ENCODE data around the gene GHDC. TPM values are rescaled to one million over a fixed set of nuclear protein-coding genes. Genes with fewer than 3 reads are reported as not detected.
A peak's percentile ranks its signal among the peaks of the same experiment; 100 is the strongest.

The GHDC gene
- total and polyA plus RNA-seq, 2 of the 13 experiments (the other 11 are each of a cell fraction or from before 2014, with no cell fraction given): 15.4 to 22.5 TPM

DNA sequence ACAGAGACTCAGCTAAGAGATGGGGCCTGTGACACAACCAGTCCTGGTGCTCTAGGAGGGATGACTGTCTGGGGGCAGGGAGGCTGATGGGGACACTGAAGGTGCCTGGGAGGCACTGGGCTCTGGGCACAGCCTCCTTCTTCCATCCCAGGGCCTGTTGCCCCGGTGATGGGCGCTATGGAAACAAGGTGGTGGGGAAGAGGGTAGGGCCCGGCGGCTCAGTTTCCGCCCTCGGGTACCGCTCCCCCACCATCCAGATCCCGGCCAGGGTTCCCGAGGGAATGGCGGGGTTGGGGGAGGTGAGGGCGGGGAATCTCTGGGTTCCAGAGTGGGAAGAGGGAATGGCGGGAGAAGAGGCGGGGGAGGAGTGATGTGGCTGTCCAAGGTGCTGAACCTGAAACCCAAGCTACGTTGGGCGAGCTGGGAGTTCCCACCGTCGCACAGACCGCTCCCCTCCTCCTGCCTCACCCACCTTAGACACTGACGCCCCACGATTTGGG lies 14.3 kb downstream of the GHDC start (continued):
- TF ChIP-seq ZXDC (CRISPR knock-in tag; IDR thresholded peaks at IDR 0.05): no peak
- TF ChIP-seq ZNF678 (CRISPR knock-in tag; IDR thresholded peaks at IDR 0.05): peak; percentile 93; the same call in 1 of the 2 replicates
- TF ChIP-seq FIP1L1 (IDR thresholded peaks at IDR 0.05; ENCODE audit: borderline replicate concordance, insufficient read depth, low read depth, low read length): no peak
- no peak for TF ChIP-seq GPBP1L1 (CRISPR knock-in tag; IDR thresholded peaks at IDR 0.05)
- TF ChIP-seq ZNF577 (CRISPR knock-in tag; IDR thresholded peaks at IDR 0.05; ENCODE audit: borderline replicate concordance, low read depth): no peak
- TF ChIP-seq ZNF570 (CRISPR knock-in tag; IDR thresholded peaks at IDR 0.05; ENCODE audit: borderline replicate concordance): no peak
- peak; percentile 56; the same call in 1 of the 2 replicates for TF ChIP-seq ZFY (CRISPR knock-in tag; IDR thresholded peaks at IDR 0.05)
- no peak for TF ChIP-seq FOXA1 (IDR thresholded peaks at IDR 0.05)
- TF ChIP-seq FOXA1 (CRISPR knock-in tag; IDR thresholded peaks at IDR 0.05): no peak
- no peak for TF ChIP-seq TBL1XR1 (IDR thresholded peaks at IDR 0.05; ENCODE audit: borderline replicate concordance, low read length, partially characterized antibody)
- TF ChIP-seq, protein P1, sequence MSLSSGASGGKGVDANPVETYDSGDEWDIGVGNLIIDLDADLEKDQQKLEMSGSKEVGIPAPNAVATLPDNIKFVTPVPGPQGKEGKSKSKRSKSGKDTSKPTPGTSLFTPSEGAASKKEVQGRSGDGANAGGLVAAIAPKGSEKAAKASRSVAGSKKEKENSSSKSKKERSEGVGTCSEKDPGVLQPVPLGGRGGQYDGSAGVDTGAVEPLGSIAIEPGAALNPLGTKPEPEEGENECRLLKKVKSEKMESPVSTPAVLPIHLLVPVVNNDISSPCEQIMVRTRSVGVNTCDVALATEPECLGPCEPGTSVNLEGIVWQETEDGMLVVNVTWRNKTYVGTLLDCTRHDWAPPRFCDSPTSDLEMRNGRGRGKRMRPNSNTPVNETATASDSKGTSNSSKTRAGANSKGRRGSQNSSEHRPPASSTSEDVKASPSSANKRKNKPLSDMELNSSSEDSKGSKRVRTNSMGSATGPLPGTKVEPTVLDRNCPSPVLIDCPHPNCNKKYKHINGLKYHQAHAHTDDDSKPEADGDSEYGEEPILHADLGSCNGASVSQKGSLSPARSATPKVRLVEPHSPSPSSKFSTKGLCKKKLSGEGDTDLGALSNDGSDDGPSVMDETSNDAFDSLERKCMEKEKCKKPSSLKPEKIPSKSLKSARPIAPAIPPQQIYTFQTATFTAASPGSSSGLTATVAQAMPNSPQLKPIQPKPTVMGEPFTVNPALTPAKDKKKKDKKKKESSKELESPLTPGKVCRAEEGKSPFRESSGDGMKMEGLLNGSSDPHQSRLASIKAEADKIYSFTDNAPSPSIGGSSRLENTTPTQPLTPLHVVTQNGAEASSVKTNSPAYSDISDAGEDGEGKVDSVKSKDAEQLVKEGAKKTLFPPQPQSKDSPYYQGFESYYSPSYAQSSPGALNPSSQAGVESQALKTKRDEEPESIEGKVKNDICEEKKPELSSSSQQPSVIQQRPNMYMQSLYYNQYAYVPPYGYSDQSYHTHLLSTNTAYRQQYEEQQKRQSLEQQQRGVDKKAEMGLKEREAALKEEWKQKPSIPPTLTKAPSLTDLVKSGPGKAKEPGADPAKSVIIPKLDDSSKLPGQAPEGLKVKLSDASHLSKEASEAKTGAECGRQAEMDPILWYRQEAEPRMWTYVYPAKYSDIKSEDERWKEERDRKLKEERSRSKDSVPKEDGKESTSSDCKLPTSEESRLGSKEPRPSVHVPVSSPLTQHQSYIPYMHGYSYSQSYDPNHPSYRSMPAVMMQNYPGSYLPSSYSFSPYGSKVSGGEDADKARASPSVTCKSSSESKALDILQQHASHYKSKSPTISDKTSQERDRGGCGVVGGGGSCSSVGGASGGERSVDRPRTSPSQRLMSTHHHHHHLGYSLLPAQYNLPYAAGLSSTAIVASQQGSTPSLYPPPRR (CRISPR knock-in tag; IDR thresholded peaks at IDR 0.05; ENCODE audit: borderline replicate concordance): 0 out of 2 replicates have a peak, but pooled peaks have one; percentile 23
- TF ChIP-seq REPIN1 (CRISPR knock-in tag; IDR thresholded peaks at IDR 0.05; ENCODE audit: borderline replicate concordance, low read depth): peak; percentile 47; the same call in 1 of the 2 replicates
- TF ChIP-seq ZNF441 (CRISPR knock-in tag; IDR thresholded peaks at IDR 0.05; ENCODE audit: borderline replicate concordance): peak; percentile 93
- TF ChIP-seq ZNF768 (CRISPR knock-in tag; IDR thresholded peaks at IDR 0.05): no peak; the same call in 1 of the 2 replicates
- TF ChIP-seq GATAD2A (CRISPR knock-in tag; IDR thresholded peaks at IDR 0.05): peak; percentile 58; the same call in 1 of the 2 replicates
- TF ChIP-seq ONECUT2 (CRISPR knock-in tag; IDR thresholded peaks at IDR 0.05): peak; percentile 76
- TF ChIP-seq AFF4 (CRISPR knock-in tag; IDR thresholded peaks at IDR 0.05): no peak
